H9 (cell line): ENCODE measurements around the gene SH3PXD2B. TPM values are rescaled to one million over a fixed set of nuclear protein-coding genes. Genes with fewer than 3 reads are reported as not detected.

Source experiments
- DNase-seq: peaks from one replicate; pipeline ENCODE4 v3.0.0-alpha.2; 2017
- H2AFZ ChIP-seq: one replicate; pipeline ENCODE4 v1.6.1; 2013; ENCODE audit warnings: mild to moderate bottlenecking, low read length, control low read depth, moderate library complexity
- H2AK5ac ChIP-seq: 2 replicates; pipeline ENCODE4 v1.6.1; 2013; ENCODE audit warnings: low read length, control low read depth, mixed read lengths; ENCODE audit not compliant: insufficient read length
- H2BK120ac ChIP-seq: one replicate; pipeline ENCODE4 v1.6.1; 2013; ENCODE audit warnings: low read depth, mild to moderate bottlenecking, low read length, control low read depth, inconsistent platforms; ENCODE audit not compliant: poor library complexity, severe bottlenecking
- H2BK12ac ChIP-seq: 2 replicates; pipeline ENCODE4 v1.6.1; 2013; ENCODE audit warnings: low read length, control low read depth, mixed read lengths, low read depth; ENCODE audit not compliant: insufficient read length
- H2BK15ac ChIP-seq: 2 replicates; pipeline ENCODE4 v1.6.1; 2013; ENCODE audit warnings: low read depth, low read length, control low read depth
- H2BK20ac ChIP-seq: one replicate; pipeline ENCODE4 v1.6.1; 2013; ENCODE audit warnings: low read depth, mild to moderate bottlenecking, low read length, control low read depth, inconsistent platforms; ENCODE audit not compliant: poor library complexity, severe bottlenecking
- H2BK5ac ChIP-seq: 2 replicates; pipeline ENCODE4 v1.6.1; 2013; ENCODE audit warnings: low read length, control low read depth, mixed read lengths; ENCODE audit not compliant: insufficient read length
- H3K14ac ChIP-seq: 2 replicates; pipeline ENCODE4 v1.6.1; 2013; ENCODE audit warnings: low read length, control low read depth; ENCODE audit not compliant: insufficient read depth
- H3K18ac ChIP-seq: 2 replicates; pipeline ENCODE4 v1.6.1; 2013; ENCODE audit warnings: low read depth, mild to moderate bottlenecking, mixed read lengths, low read length, control low read depth; ENCODE audit not compliant: insufficient read length
- H3K23ac ChIP-seq: 2 replicates; pipeline ENCODE4 v1.6.1; 2013; ENCODE audit warnings: low read length, control low read depth, mixed read lengths, low read depth; ENCODE audit not compliant: insufficient read length
- H3K23me2 ChIP-seq: 2 replicates; pipeline ENCODE4 v1.6.1; 2013; ENCODE audit warnings: low read depth, mild to moderate bottlenecking, mixed read lengths, low read length, control low read depth; ENCODE audit not compliant: insufficient read length, poor library complexity, severe bottlenecking
- H3K27ac ChIP-seq: 2 replicates; pipeline ENCODE4 v1.5.1; 2013; ENCODE audit warnings: low read length, control low read depth, mixed read lengths, low read depth; ENCODE audit not compliant: insufficient read length
- H3K27me3 ChIP-seq: 2 replicates; pipeline ENCODE4 v1.6.1; 2013; ENCODE audit warnings: low read length, control low read depth, inconsistent platforms; ENCODE audit not compliant: insufficient read depth
- H3K4ac ChIP-seq: 2 replicates; pipeline ENCODE4 v1.6.1; 2013; ENCODE audit warnings: low read depth, mild to moderate bottlenecking, control low read depth, inconsistent platforms, low read length, moderate library complexity
- H3K4me1 ChIP-seq: 2 replicates; pipeline ENCODE4 v1.6.1; 2013; ENCODE audit warnings: low read length, control low read depth, inconsistent platforms; ENCODE audit not compliant: insufficient read depth
- H3K4me2 ChIP-seq: 2 replicates; pipeline ENCODE4 v1.6.1; 2013; ENCODE audit warnings: low read length, control low read depth, mixed read lengths; ENCODE audit not compliant: insufficient read length, insufficient read depth
- H3K56ac ChIP-seq: 2 replicates; pipeline ENCODE4 v1.6.1; 2013; ENCODE audit warnings: low read depth, mild to moderate bottlenecking, mixed read lengths, low read length, control low read depth; ENCODE audit not compliant: insufficient read length
- H3K79me1 ChIP-seq: 2 replicates; pipeline ENCODE4 v1.6.1; 2013; ENCODE audit warnings: low read depth, mild to moderate bottlenecking, moderate library complexity, low read length, control low read depth, inconsistent platforms; ENCODE audit not compliant: insufficient read depth, poor library complexity, severe bottlenecking
- H3K79me2 ChIP-seq: 2 replicates; pipeline ENCODE4 v1.6.1; 2013; ENCODE audit warnings: low read length, control low read depth, inconsistent platforms; ENCODE audit not compliant: insufficient read depth
- H3K9ac ChIP-seq: 2 replicates; pipeline ENCODE4 v1.6.1; 2013; ENCODE audit warnings: low read length, control low read depth, mixed read lengths; ENCODE audit not compliant: insufficient read length; ENCODE audit errors: extremely low read depth
- H3K9me3 ChIP-seq: one replicate; pipeline ENCODE4 v1.6.1; 2013; ENCODE audit warnings: low read depth, low read length, inconsistent platforms; ENCODE audit not compliant: control insufficient read depth
- H3T11ph ChIP-seq: one replicate; pipeline ENCODE4 v1.6.1; 2013; ENCODE audit warnings: mild to moderate bottlenecking, low read length, control low read depth, inconsistent platforms
- H4K20me1 ChIP-seq: one replicate; pipeline ENCODE4 v1.6.1; 2013; ENCODE audit not compliant: control insufficient read depth, insufficient read length, insufficient read depth
- H4K5ac ChIP-seq: 2 replicates; pipeline ENCODE4 v1.6.1; 2013; ENCODE audit warnings: low read depth, mild to moderate bottlenecking, mixed read lengths, low read length, control low read depth; ENCODE audit not compliant: insufficient read length
- H4K8ac ChIP-seq: replicated peaks from 2 replicates; pipeline ENCODE4 v1.6.1; 2013; ENCODE audit warnings: low read length, control low read depth, mixed read lengths, low read depth; ENCODE audit not compliant: insufficient read length
- H4K91ac ChIP-seq: 2 replicates; pipeline ENCODE4 v1.6.1; 2013; ENCODE audit warnings: low read depth, mild to moderate bottlenecking, moderate library complexity, mixed read lengths, low read length, control low read depth; ENCODE audit not compliant: insufficient read length
- H3K27ac Mint-ChIP-seq, 3 experiments: 2 replicates in 2 of 3; 3 replicates in 1 of 3; pipeline ENCODE4 v1.8.0; 2020 to 2021; ENCODE audit warnings: mixed read lengths in 3 of 3, mild to moderate bottlenecking in 1 of 3, moderate library complexity in 1 of 3
- H3K27me3 Mint-ChIP-seq: 2 replicates; pipeline ENCODE4 v1.8.0; 2021; ENCODE audit warnings: low read depth, mild to moderate bottlenecking, moderate library complexity, mixed read lengths
- H3K36me3 Mint-ChIP-seq, 3 experiments: 2 replicates in 2 of 3; 3 replicates in 1 of 3; pipeline ENCODE4 v1.8.0; 2020 to 2021; ENCODE audit warnings: low read depth in 3 of 3, mixed read lengths in 3 of 3; ENCODE audit not compliant: insufficient read depth in 1 of 3
- H3K4me1 Mint-ChIP-seq, 2 experiments: 2 replicates each; pipeline ENCODE4 v1.8.0; 2020; ENCODE audit warnings: mixed read lengths in 2 of 2
- H3K4me3 Mint-ChIP-seq, 2 experiments: 2 replicates in 1 of 2; 3 replicates in 1 of 2; pipeline ENCODE4 v1.8.0; 2020 to 2021; ENCODE audit warnings: mild to moderate bottlenecking in 2 of 2, mixed read lengths in 2 of 2, moderate library complexity in 1 of 2
- H3K9me3 Mint-ChIP-seq, 2 experiments: 2 replicates in 1 of 2; 3 replicates in 1 of 2; pipeline ENCODE4 v1.8.0; 2020; ENCODE audit warnings: mild to moderate bottlenecking in 2 of 2, mixed read lengths in 2 of 2, moderate library complexity in 1 of 2
- WGBS: extraction: QIAGEN DNeasy Blood & Tissue Kit; methylation state at CpG from one replicate; pipeline ENCODE4 v1.1.7; 2013; ENCODE audit warnings: missing lambda C conversion rate, low lambda C conversion rate, mixed read lengths; ENCODE audit not compliant: insufficient read length; ENCODE audit errors: extremely low coverage; 5-methylcytosine and 5-hydroxymethylcytosine counted together
- total RNA-seq: library from RNA; stranded (reverse); gene quantifications from 2 replicates; pipeline ENCODE4 v1.2.1, GENCODE V29; 2021
- TF ChIP-seq, protein P1 (sequence below): fragments of 200-600 bp; sonication (generic); conservative IDR thresholded peaks from 3 replicates; pipeline ENCODE4 v1.8.0; 2021; ENCODE audit warnings: antibody characterized with exemption, mild to moderate bottlenecking

SH3PXD2B gene
- total RNA-seq, 1 experiment from 2014 or later = 49.0 TPM

DNA sequence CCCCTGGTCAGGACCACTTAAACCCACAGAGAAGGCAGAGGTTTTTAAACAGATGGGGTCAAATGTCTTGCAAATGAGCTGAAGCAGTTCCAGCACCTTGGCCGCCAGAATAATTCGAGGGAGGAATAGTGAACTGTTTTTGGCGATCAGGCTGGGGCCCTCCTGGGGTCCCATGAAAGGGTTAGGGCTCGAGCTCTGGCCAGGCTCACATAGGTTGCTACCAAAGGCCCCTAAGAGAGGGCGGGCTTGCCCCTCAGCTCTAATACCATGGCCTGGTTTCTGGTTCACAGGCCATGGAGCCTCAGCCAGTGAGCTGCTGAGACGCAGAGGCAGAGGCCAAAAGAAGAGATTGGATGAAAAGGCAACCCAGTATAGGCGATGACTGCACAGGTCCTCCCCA, 96.0 kb downstream of the SH3PXD2B start:
- no peak overlapping the region for H3K9ac ChIP-seq
- H4K5ac ChIP-seq = no peak overlapping the region
- H2AK5ac ChIP-seq = no peak overlapping the region
- no peak overlapping the region; a peak in 1 of 5 replicates for H3K4me3 Mint-ChIP-seq
- no peak overlapping the region for H2BK12ac ChIP-seq
- H4K8ac ChIP-seq = no peak overlapping the region
- H3K4me2 ChIP-seq = no peak overlapping the region
- no peaks in the 10 kb centered on the region for H3K4me1 ChIP-seq
- H3K23ac ChIP-seq = no peak overlapping the region
- H4K91ac ChIP-seq = no peak overlapping the region
- DNase-seq = no peak
- no peaks in the 10 kb centered on the region for H3K9me3 Mint-ChIP-seq
- H3K4ac ChIP-seq = no peak overlapping the region
- H3K18ac ChIP-seq = no peak overlapping the region
- peaks cover 0 to 2% of the 10 kb centered on the region in 2 experiments; a peak in 1 of 4 replicates for H3K4me1 Mint-ChIP-seq
- no peaks in the 10 kb centered on the region for H3K27me3 ChIP-seq
- peak overlapping the region in 2 of 3 experiments; percentile 68 to 71; a peak in 2 of 7 replicates for H3K27ac Mint-ChIP-seq
- H2BK120ac ChIP-seq = no peak overlapping the region
- H3K27me3 Mint-ChIP-seq = no peaks in the 10 kb centered on the region
- H2BK20ac ChIP-seq = no peak overlapping the region
- no peak overlapping the region for H2BK5ac ChIP-seq
- no peaks in the 10 kb centered on the region for H3K79me2 ChIP-seq
- TF ChIP-seq, protein P1, sequence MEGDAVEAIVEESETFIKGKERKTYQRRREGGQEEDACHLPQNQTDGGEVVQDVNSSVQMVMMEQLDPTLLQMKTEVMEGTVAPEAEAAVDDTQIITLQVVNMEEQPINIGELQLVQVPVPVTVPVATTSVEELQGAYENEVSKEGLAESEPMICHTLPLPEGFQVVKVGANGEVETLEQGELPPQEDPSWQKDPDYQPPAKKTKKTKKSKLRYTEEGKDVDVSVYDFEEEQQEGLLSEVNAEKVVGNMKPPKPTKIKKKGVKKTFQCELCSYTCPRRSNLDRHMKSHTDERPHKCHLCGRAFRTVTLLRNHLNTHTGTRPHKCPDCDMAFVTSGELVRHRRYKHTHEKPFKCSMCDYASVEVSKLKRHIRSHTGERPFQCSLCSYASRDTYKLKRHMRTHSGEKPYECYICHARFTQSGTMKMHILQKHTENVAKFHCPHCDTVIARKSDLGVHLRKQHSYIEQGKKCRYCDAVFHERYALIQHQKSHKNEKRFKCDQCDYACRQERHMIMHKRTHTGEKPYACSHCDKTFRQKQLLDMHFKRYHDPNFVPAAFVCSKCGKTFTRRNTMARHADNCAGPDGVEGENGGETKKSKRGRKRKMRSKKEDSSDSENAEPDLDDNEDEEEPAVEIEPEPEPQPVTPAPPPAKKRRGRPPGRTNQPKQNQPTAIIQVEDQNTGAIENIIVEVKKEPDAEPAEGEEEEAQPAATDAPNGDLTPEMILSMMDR = no peak
- H3K79me1 ChIP-seq = no peaks in the 10 kb centered on the region
- H3T11ph ChIP-seq = no peak overlapping the region
- H3K27ac ChIP-seq = no peak overlapping the region
- no peak overlapping the region for H3K56ac ChIP-seq
- no peaks in the 10 kb centered on the region for H4K20me1 ChIP-seq
- H2AFZ ChIP-seq = no peak overlapping the region
- peaks cover 52 to 82% (median 74%) of the 10 kb centered on the region in 3 experiments for H3K36me3 Mint-ChIP-seq
- WGBS = no CpG with 5 or more reads among the region's 7 CpGs
- no peaks in the 10 kb centered on the region for H3K23me2 ChIP-seq
- no peak overlapping the region for H3K14ac ChIP-seq
- H2BK15ac ChIP-seq = no peak overlapping the region
- no peaks in the 10 kb centered on the region for H3K9me3 ChIP-seq
